IMR-90 (cell line): Measurements from ENCODE around the gene FMO5. TPM values are rescaled to one million over a fixed set of nuclear protein-coding genes. Genes with fewer than 3 reads are reported as not detected.

Experiments
- ATAC-seq: fragments of 200-7000 bp; cut with Tn5 transposase; 2 replicates; pipeline ENCODE4 v1.9.1; 2020; ENCODE audit warnings: low read depth, mild to moderate bottlenecking, moderate library complexity
- BruUV-seq: library from RNA; stranded (reverse); fragments of 400-500 nt; replicated peaks from 2 replicates; lab custom pipeline; 2021; lab: Mats Ljungman, UMichigan
- CTCF ChIA-PET: fragments of 300-600 bp; formaldehyde crosslinking; extraction: SDS; loops from one replicate; lab custom pipeline; 2021; ENCODE audit warnings: antibody characterized with exemption; lab: Yijun Ruan, JAX
- POLR2A ChIA-PET: fragments of 300-600 bp; sonication (Branson Sonifier 250); formaldehyde crosslinking; loops from one replicate; lab custom pipeline; 2022; ENCODE audit warnings: antibody characterized with exemption; ENCODE audit not compliant: unreplicated experiment; lab: Charles Lee
- DNase-seq: peaks from one replicate; pipeline ENCODE4 v3.0.0; 2013
- H2AFZ ChIP-seq: replicated peaks from 2 replicates; pipeline ENCODE3; 2013; ENCODE audit warnings: low read length, mild to moderate bottlenecking; ENCODE audit not compliant: poor library complexity
- H2AK5ac ChIP-seq: 2 replicates; pipeline ENCODE4 v1.6.1; 2013; ENCODE audit warnings: low read depth, low read length, inconsistent platforms
- H2AK9ac ChIP-seq: replicated peaks from 2 replicates; pipeline ENCODE3; 2013; ENCODE audit warnings: mild to moderate bottlenecking, low read depth, low read length, moderate library complexity; ENCODE audit not compliant: poor library complexity
- H2BK120ac ChIP-seq: 2 replicates; pipeline ENCODE4 v1.6.1; 2013; ENCODE audit warnings: low read depth, low read length, inconsistent platforms
- H2BK15ac ChIP-seq: 3 replicates; pipeline ENCODE4 v1.6.1; 2013; ENCODE audit warnings: low read depth, low read length, inconsistent platforms
- H2BK20ac ChIP-seq: 2 replicates; pipeline ENCODE4 v1.6.1; 2013; ENCODE audit warnings: low read depth, mild to moderate bottlenecking, inconsistent platforms, low read length, moderate library complexity
- H2BK5ac ChIP-seq: 2 replicates; pipeline ENCODE4 v1.6.1; 2013; ENCODE audit warnings: mild to moderate bottlenecking, low read depth, low read length, inconsistent platforms; ENCODE audit not compliant: poor library complexity, severe bottlenecking
- H3K14ac ChIP-seq: replicated peaks from 2 replicates; pipeline ENCODE4 v1.6.1; 2013; ENCODE audit warnings: low read depth, low read length, inconsistent platforms
- H3K18ac ChIP-seq: 2 replicates; pipeline ENCODE4 v1.6.1; 2013; ENCODE audit warnings: low read depth, low read length, control low read depth
- H3K23ac ChIP-seq: 2 replicates; pipeline ENCODE4 v1.6.1; 2013; ENCODE audit warnings: low read depth, low read length, inconsistent platforms
- H3K27ac ChIP-seq: 2 replicates; pipeline ENCODE4 v1.5.1; 2013; ENCODE audit warnings: mild to moderate bottlenecking, control low read depth, low read length; ENCODE audit not compliant: insufficient read depth
- H3K27me3 ChIP-seq: 2 replicates; pipeline ENCODE4 v1.6.1; 2013; ENCODE audit warnings: low read length; ENCODE audit not compliant: control insufficient read depth, insufficient read depth
- H3K36me3 ChIP-seq: 2 replicates; pipeline ENCODE4 v1.6.1; 2013; ENCODE audit warnings: low read length, mixed read lengths; ENCODE audit not compliant: control insufficient read depth, insufficient read depth
- H3K4ac ChIP-seq: 2 replicates; pipeline ENCODE4 v1.6.1; 2013; ENCODE audit warnings: low read depth, low read length, inconsistent platforms
- H3K4me1 ChIP-seq: 2 replicates; pipeline ENCODE4 v1.6.1; 2013; ENCODE audit warnings: low read length, mixed read lengths; ENCODE audit not compliant: control insufficient read depth, insufficient read depth
- H3K4me2 ChIP-seq: 2 replicates; pipeline ENCODE4 v1.6.1; 2013; ENCODE audit warnings: low read depth, mild to moderate bottlenecking, control low read depth, low read length, moderate library complexity
- H3K4me3 ChIP-seq: 2 replicates; pipeline ENCODE4 v1.5.1; 2013; ENCODE audit warnings: low read depth, mild to moderate bottlenecking, control low read depth, low read length, moderate library complexity; ENCODE audit not compliant: insufficient read depth
- H3K56ac ChIP-seq: 2 replicates; pipeline ENCODE4 v1.6.1; 2013; ENCODE audit warnings: low read length, inconsistent platforms; ENCODE audit not compliant: insufficient read depth; ENCODE audit errors: extremely low read depth
- H3K79me1 ChIP-seq, 2 experiments: 2 replicates each; pipeline ENCODE4 v1.6.1; 2013; ENCODE audit warnings: low read length in 2 of 2, inconsistent platforms in 1 of 2, low read depth in 1 of 2
- H3K9ac ChIP-seq: 2 replicates; pipeline ENCODE4 v1.6.1; 2013; ENCODE audit warnings: low read depth, low read length, control low read depth
- H3K9me1 ChIP-seq: 2 replicates; pipeline ENCODE4 v1.6.1; 2013; ENCODE audit warnings: low read length, inconsistent platforms; ENCODE audit not compliant: insufficient read depth
- H3K9me3 ChIP-seq: 2 replicates; pipeline ENCODE4 v1.6.1; 2013; ENCODE audit warnings: low read length; ENCODE audit not compliant: control insufficient read depth, insufficient read depth
- H4K20me1 ChIP-seq: 2 replicates; pipeline ENCODE4 v1.6.1; 2013; ENCODE audit warnings: low read length, inconsistent platforms; ENCODE audit not compliant: insufficient read depth
- H4K5ac ChIP-seq: 2 replicates; pipeline ENCODE4 v1.6.1; 2013; ENCODE audit warnings: mild to moderate bottlenecking, low read depth, low read length, control low read depth
- H4K8ac ChIP-seq, 2 experiments: 2 replicates each; pipeline ENCODE4 v1.6.1; 2013; ENCODE audit warnings: low read depth in 2 of 2, low read length in 2 of 2, control low read depth in 1 of 2, inconsistent platforms in 1 of 2
- H4K91ac ChIP-seq: 2 replicates; pipeline ENCODE4 v1.6.1; 2013; ENCODE audit warnings: low read depth, low read length, inconsistent platforms; ENCODE audit not compliant: insufficient read depth
- BHLHE40 ChIP-seq: fragments of 150-350 bp; IDR thresholded peaks from 2 replicates; pipeline ENCODE4 v1.6.1; 2016; ENCODE audit warnings: mild to moderate bottlenecking, low read depth, low read length
- CEBPB ChIP-seq: IDR thresholded peaks from 2 replicates; pipeline ENCODE4 v1.6.1; 2012; ENCODE audit warnings: low read depth, low read length, improper control_type of control experiment
- CHD1 ChIP-seq: IDR thresholded peaks from 2 replicates; pipeline ENCODE4 v1.6.1; 2012; ENCODE audit warnings: low read depth, low read length, improper control_type of control experiment
- ELK1 ChIP-seq: fragments of 150-350 bp; IDR thresholded peaks from 2 replicates; pipeline ENCODE4 v1.6.1; 2016; ENCODE audit warnings: low read depth, mild to moderate bottlenecking, low read length, moderate library complexity, borderline replicate concordance
- FOS ChIP-seq: fragments of 150-350 bp; IDR thresholded peaks from 2 replicates; pipeline ENCODE4 v1.6.1; 2016; ENCODE audit warnings: low read depth, low read length
- MAFK ChIP-seq: IDR thresholded peaks from 2 replicates; pipeline ENCODE4 v1.6.1; 2012; ENCODE audit warnings: low read depth, low read length, improper control_type of control experiment
- MAZ ChIP-seq: IDR thresholded peaks from 2 replicates; pipeline ENCODE4 v1.6.1; 2012; ENCODE audit warnings: low read depth, mild to moderate bottlenecking, low read length, improper control_type of control experiment, moderate library complexity, borderline replicate concordance
- MXI1 ChIP-seq: IDR thresholded peaks from 2 replicates; pipeline ENCODE4 v1.6.1; 2012; ENCODE audit warnings: low read depth, mild to moderate bottlenecking, low read length, moderate library complexity, borderline replicate concordance
- NFE2L2 ChIP-seq: fragments of 150-350 bp; IDR thresholded peaks from 2 replicates; pipeline ENCODE4 v1.6.1; 2016; ENCODE audit warnings: low read depth, mild to moderate bottlenecking, low read length
- POLR2A ChIP-seq: IDR thresholded peaks from 2 replicates; pipeline ENCODE4 v1.6.1; 2012; ENCODE audit warnings: mild to moderate bottlenecking, low read depth, low read length
- RAD21 ChIP-seq: IDR thresholded peaks from 2 replicates; pipeline ENCODE4 v1.6.1; 2012; ENCODE audit warnings: low read length, improper control_type of control experiment
- RCOR1 ChIP-seq: IDR thresholded peaks from 2 replicates; pipeline ENCODE4 v1.6.1; 2012; ENCODE audit warnings: mild to moderate bottlenecking, low read length, improper control_type of control experiment; ENCODE audit not compliant: insufficient replicate concordance
- RFX5 ChIP-seq: IDR thresholded peaks from 2 replicates; pipeline ENCODE4 v1.8.0; 2012; ENCODE audit warnings: low read depth, mild to moderate bottlenecking, low read length, moderate library complexity
- SMC3 ChIP-seq: fragments of 150-350 bp; IDR thresholded peaks from 2 replicates; pipeline ENCODE4 v1.6.1; 2016; ENCODE audit warnings: low read depth, mild to moderate bottlenecking, antibody characterized with exemption, low read length, moderate library complexity
- USF2 ChIP-seq: fragments of 150-350 bp; IDR thresholded peaks from 2 replicates; pipeline ENCODE4 v1.6.1; 2017; ENCODE audit warnings: mild to moderate bottlenecking, antibody characterized with exemption, low read length, low read depth
- WGBS, 2 experiments: methylation state at CpG; one replicate each; pipeline versions ENCODE4 v1.1.5 to v1.1.7; 2013; ENCODE audit warnings: missing lambda C conversion rate in 2 of 2; ENCODE audit not compliant: insufficient read length in 1 of 2; ENCODE audit errors: extremely low coverage in 2 of 2; 5-methylcytosine and 5-hydroxymethylcytosine counted together
- dilution Hi-C: fragments of 300-500 bp; cut with HindIII; formaldehyde crosslinking; loops from one replicate; pipeline ENCODE4 v1.14.3; 2018; ENCODE audit warnings: low sequenced_read_pairs; ENCODE audit not compliant: unreplicated experiment
- in situ Hi-C: fragments of 300-500 bp; cut with MboI; formaldehyde crosslinking; loops from 3 replicates; pipeline ENCODE4 v1.14.3; 2019; ENCODE audit warnings: low sequenced_read_pairs, inconsistent platforms, mixed read lengths
- intact Hi-C: fragments of 100-400 bp; cut with micrococcal nuclease; formaldehyde crosslinking; loops from 2 replicates; pipeline ENCODE4 v1.10.0; 2022
- polyA plus RNA-seq, 3 experiments: library from polyadenylated mRNA; depleted of rRNA; stranded (reverse); fragments of >200 nt; gene quantifications; 2 replicates each; pipeline ENCODE4 v1.2.3, GENCODE V29; 2012; ENCODE audit warnings: low replicate concordance in 1 of 3
- total RNA-seq: library from RNA; depleted of rRNA; stranded (reverse); fragments of >200 nt; gene quantifications from 2 replicates; pipeline ENCODE4 v1.2.3, GENCODE V29; 2012
- TF ChIP-seq, protein P1 (sequence below): conservative IDR thresholded peaks from 2 replicates; pipeline ENCODE4 v1.5.1; 2012; ENCODE audit warnings: mild to moderate bottlenecking, low read depth, low read length, improper control_type of control experiment

FMO5 gene
- total and polyA plus RNA-seq, 2 of the 4 experiments (the other 2 are of a cell fraction) = 0.36 to 0.51 TPM

DNA sequence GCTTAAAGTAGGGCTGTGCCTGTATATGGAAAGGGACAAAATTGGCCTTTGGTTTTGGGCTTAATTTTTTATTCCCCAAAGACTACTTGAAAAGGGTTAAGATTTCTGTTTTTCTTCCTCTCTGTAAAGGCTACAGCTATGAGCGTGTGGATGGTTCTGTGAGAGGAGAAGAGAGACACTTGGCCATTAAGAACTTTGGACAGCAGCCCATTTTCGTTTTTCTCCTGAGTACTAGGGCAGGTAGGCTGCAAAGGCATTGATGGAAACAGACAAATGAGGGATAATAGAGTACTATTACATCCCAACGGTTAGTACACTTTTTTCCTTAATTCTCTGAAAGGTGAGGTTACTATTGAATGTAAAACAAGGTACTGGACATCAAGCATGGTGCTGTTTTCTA, 46.9 kb upstream of the FMO5 start:
- Histone ChIP-seq H2AK5ac (no peak overlapping the region), H2BK5ac (no peak overlapping the region), H3K79me1 (no peaks in the 10 kb centered on the region), H3K23ac (no peak overlapping the region), H3K56ac (no peak overlapping the region), H3K9ac (no peak overlapping the region), H3K4ac (no peak overlapping the region), H2BK20ac (no peak overlapping the region), H3K4me2 (no peak overlapping the region), H2AFZ (no peak overlapping the region), H3K9me3 (no peaks in the 10 kb centered on the region), H2AK9ac (no peak overlapping the region), H4K20me1 (no peaks in the 10 kb centered on the region), H2BK120ac (no peak overlapping the region), H3K27me3 (no peaks in the 10 kb centered on the region), H2BK15ac (no peak overlapping the region), H3K14ac (no peak overlapping the region), H3K9me1 (peaks cover 3% of the 10 kb centered on the region; the same call in 1 of the 2 replicates), H4K91ac (no peak overlapping the region), H3K4me1 (peaks cover 6% of the 10 kb centered on the region), H4K5ac (peak overlapping the region; percentile 40; the same call in 1 of the 2 replicates), H3K18ac (no peak overlapping the region), H3K36me3 (peaks cover 18% of the 10 kb centered on the region), H3K4me3 (no peak overlapping the region), H3K27ac (no peak overlapping the region), H4K8ac (no peak overlapping the region)
- TF ChIP-seq FOS (no peak), POLR2A (no peak), RCOR1 (no peak), CHD1 (no peak), CEBPB (no peak), USF2 (no peak), MAZ (no peak), ELK1 (no peak), NFE2L2 (no peak), MAFK (no peak), SMC3 (no peak), BHLHE40 (no peak), RAD21 (no peak), RFX5 (no peak), MXI1 (no peak)
- TF ChIP-seq, protein P1, sequence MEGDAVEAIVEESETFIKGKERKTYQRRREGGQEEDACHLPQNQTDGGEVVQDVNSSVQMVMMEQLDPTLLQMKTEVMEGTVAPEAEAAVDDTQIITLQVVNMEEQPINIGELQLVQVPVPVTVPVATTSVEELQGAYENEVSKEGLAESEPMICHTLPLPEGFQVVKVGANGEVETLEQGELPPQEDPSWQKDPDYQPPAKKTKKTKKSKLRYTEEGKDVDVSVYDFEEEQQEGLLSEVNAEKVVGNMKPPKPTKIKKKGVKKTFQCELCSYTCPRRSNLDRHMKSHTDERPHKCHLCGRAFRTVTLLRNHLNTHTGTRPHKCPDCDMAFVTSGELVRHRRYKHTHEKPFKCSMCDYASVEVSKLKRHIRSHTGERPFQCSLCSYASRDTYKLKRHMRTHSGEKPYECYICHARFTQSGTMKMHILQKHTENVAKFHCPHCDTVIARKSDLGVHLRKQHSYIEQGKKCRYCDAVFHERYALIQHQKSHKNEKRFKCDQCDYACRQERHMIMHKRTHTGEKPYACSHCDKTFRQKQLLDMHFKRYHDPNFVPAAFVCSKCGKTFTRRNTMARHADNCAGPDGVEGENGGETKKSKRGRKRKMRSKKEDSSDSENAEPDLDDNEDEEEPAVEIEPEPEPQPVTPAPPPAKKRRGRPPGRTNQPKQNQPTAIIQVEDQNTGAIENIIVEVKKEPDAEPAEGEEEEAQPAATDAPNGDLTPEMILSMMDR = no peak
- in situ Hi-C loops (loop anchor here (10.0 kb wide), 1 partner anchor 363 kb away; no protein-coding TSS in a partner anchor), dilution Hi-C loops (no loop called here), intact Hi-C loops (loop anchor here (2.0 to 5.0 kb wide), 3 partner anchors 21 to 355 kb away; no protein-coding TSS in a partner anchor)
- no peak for ATAC-seq
- WGBS, 2 experiments = no CpG with 5 or more reads among the region's 3 CpGs
- no peak for DNase-seq
- POLR2A ChIA-PET = no interaction called here
- BruUV-seq = no TSS peak
- CTCF ChIA-PET = interaction anchor here (0.7 to 2.3 kb wide), 2 partner anchors 116 to 627 kb away, joined by 3 to 5 read pairs; no protein-coding TSS in a partner anchor
